Measurements from ENCODE around the gene DLG2. TPM values are rescaled to one million over a fixed set of nuclear protein-coding genes. Genes with fewer than 3 reads are reported as not detected.

The DLG2 gene
- total RNA-seq, 2 experiments from 2014 or later, result 0.85 to 1.1 TPM

- no peak for DNase-seq
- ChIA-PET POLR2A (no interaction called here), CTCF (no interaction called here)
- Mint-ChIP-seq H3K9me3 (peaks cover 2% of the 10 kb centered on the region), H3K4me1 (no peaks in the 10 kb centered on the region), H3K27ac (no peak overlapping the region), H3K36me3 (ENCODE audit: low read depth) (no peaks in the 10 kb centered on the region), H3K4me3 (no peak overlapping the region), H3K27me3 (no peaks in the 10 kb centered on the region)
Observed at GRCh38 chr11:84061726-84062125, 1565.4 kb downstream of the DLG2 start.

- ChIA-PET CTCF (interaction anchor here (1.1 kb wide), 1 partner anchor 10 kb away, joined by 3 read pairs; no protein-coding TSS in a partner anchor), POLR2A (no interaction called here)
- no peaks in the 10 kb centered on the region for H3K4me1 Mint-ChIP-seq
- H3K36me3 Mint-ChIP-seq (ENCODE audit: low read depth), result no peaks in the 10 kb centered on the region
- H3K4me3 Mint-ChIP-seq, result no peak overlapping the region
- DNase-seq, result no peak
- no peak overlapping the region for H3K27ac Mint-ChIP-seq
- no peaks in the 10 kb centered on the region for H3K27me3 Mint-ChIP-seq
- H3K9me3 Mint-ChIP-seq, result peaks cover 4% of the 10 kb centered on the region
Observed at GRCh38 chr11:84056653-84057376, 1570.3 kb downstream of the DLG2 start.

- no peak for DNase-seq
- Mint-ChIP-seq H3K27me3 (no peaks in the 10 kb centered on the region), H3K27ac (no peak overlapping the region), H3K36me3 (ENCODE audit: low read depth) (no peaks in the 10 kb centered on the region), H3K4me1 (no peaks in the 10 kb centered on the region), H3K9me3 (peaks cover 14% of the 10 kb centered on the region), H3K4me3 (no peak overlapping the region)
- ChIA-PET CTCF (no interaction called here), POLR2A (no interaction called here)
Observed at GRCh38 chr11:84045146-84045545, 1582.0 kb downstream of the DLG2 start.

GRCh38 chr11:84044706-84045105 lies 1582.4 kb downstream of the DLG2 start:
- DNase-seq, result no peak
- Mint-ChIP-seq H3K27me3 (no peaks in the 10 kb centered on the region), H3K27ac (no peak overlapping the region), H3K4me3 (no peak overlapping the region), H3K36me3 (ENCODE audit: low read depth) (no peaks in the 10 kb centered on the region), H3K4me1 (no peaks in the 10 kb centered on the region), H3K9me3 (peaks cover 11% of the 10 kb centered on the region)
- ChIA-PET CTCF (no interaction called here), POLR2A (no interaction called here)

GRCh38 chr11:84036664-84037194 lies 1590.4 kb downstream of the DLG2 start:
- POLR2A ChIA-PET, result no interaction called here
- Mint-ChIP-seq H3K27ac (no peak overlapping the region), H3K36me3 (ENCODE audit: low read depth) (no peaks in the 10 kb centered on the region), H3K9me3 (peaks cover 14% of the 10 kb centered on the region), H3K4me1 (no peaks in the 10 kb centered on the region), H3K4me3 (no peak overlapping the region), H3K27me3 (no peaks in the 10 kb centered on the region)
- CTCF ChIA-PET, result interaction anchor here (0.7 kb wide), 1 partner anchor 527 kb away, joined by 3 read pairs; no protein-coding TSS in a partner anchor
- no peak for DNase-seq

GRCh38 chr11:84035645-84036044 lies 1591.5 kb downstream of the DLG2 start:
- Mint-ChIP-seq H3K27ac (no peak overlapping the region), H3K9me3 (peaks cover 13% of the 10 kb centered on the region), H3K4me1 (no peaks in the 10 kb centered on the region), H3K36me3 (ENCODE audit: low read depth) (no peaks in the 10 kb centered on the region), H3K27me3 (no peaks in the 10 kb centered on the region), H3K4me3 (no peak overlapping the region)
- DNase-seq, result no peak
- ChIA-PET CTCF (no interaction called here), POLR2A (no interaction called here)

- Mint-ChIP-seq H3K27me3 (no peaks in the 10 kb centered on the region), H3K4me1 (no peaks in the 10 kb centered on the region), H3K27ac (no peak overlapping the region), H3K36me3 (ENCODE audit: low read depth) (no peaks in the 10 kb centered on the region), H3K9me3 (peaks cover 13% of the 10 kb centered on the region), H3K4me3 (no peak overlapping the region)
- ChIA-PET CTCF (no interaction called here), POLR2A (no interaction called here)
- DNase-seq, result no peak
Observed at GRCh38 chr11:84034484-84034883, 1592.7 kb downstream of the DLG2 start.

- Mint-ChIP-seq H3K4me3 (no peak overlapping the region), H3K27ac (no peak overlapping the region), H3K27me3 (no peaks in the 10 kb centered on the region), H3K9me3 (no peaks in the 10 kb centered on the region), H3K4me1 (no peaks in the 10 kb centered on the region), H3K36me3 (ENCODE audit: low read depth) (no peaks in the 10 kb centered on the region)
- no peak for DNase-seq
- CTCF ChIA-PET, result no interaction called here
- POLR2A ChIA-PET, result no interaction called here
Observed at GRCh38 chr11:84024266-84024665, 1602.9 kb downstream of the DLG2 start.

DNA sequence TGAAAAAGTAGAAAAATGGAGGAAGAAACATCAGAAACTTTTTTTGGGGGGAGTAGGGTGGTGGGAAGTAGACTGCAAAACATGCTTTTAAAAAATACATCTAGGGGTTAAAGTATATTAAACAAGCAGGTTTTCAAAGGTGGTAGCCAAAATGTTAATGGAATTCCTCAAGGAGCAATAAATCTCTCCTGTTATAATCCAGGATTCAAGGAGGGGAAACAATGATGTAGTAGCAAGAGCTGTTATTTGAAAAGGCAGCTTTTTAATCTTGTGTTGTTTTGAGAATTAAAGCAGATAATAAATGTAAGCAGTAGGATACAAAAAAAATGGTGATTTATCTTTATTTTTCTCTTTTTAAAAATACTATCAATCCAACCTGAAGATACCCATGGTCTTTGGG lies 1604.4 kb downstream of the DLG2 start:
- Mint-ChIP-seq H3K9me3 (no peaks in the 10 kb centered on the region), H3K27ac (no peak overlapping the region), H3K4me1 (no peaks in the 10 kb centered on the region), H3K36me3 (ENCODE audit: low read depth) (no peaks in the 10 kb centered on the region), H3K27me3 (no peaks in the 10 kb centered on the region), H3K4me3 (no peak overlapping the region)
- DNase-seq, result no peak
- ChIA-PET POLR2A (no interaction called here), CTCF (no interaction called here)

DNA sequence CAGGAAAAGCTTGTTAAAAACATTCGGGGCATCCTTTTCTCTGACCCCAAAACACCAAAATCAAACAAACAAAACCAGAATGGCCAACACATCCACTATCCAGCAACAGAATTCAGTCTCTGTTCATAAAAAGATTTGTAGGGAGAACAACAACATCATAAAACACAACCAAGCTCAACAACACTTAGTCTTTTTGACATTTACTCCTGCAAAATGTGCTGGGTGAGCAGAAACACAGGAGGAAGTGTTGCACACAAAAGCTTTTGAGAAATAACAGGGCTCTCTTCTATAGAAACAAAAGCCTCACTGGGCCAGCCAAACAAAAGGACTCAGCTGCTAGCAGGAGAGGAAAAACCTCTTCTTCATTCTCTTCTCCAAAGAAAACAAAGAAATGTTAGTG lies 1604.9 kb downstream of the DLG2 start:
- H3K36me3 Mint-ChIP-seq (ENCODE audit: low read depth), result no peaks in the 10 kb centered on the region
- no peak overlapping the region for H3K4me3 Mint-ChIP-seq
- H3K27ac Mint-ChIP-seq, result no peak overlapping the region
- H3K4me1 Mint-ChIP-seq, result no peaks in the 10 kb centered on the region
- no peaks in the 10 kb centered on the region for H3K27me3 Mint-ChIP-seq
- DNase-seq, result no peak
- H3K9me3 Mint-ChIP-seq, result no peaks in the 10 kb centered on the region
- POLR2A ChIA-PET, result no interaction called here
- CTCF ChIA-PET, result no interaction called here

- Mint-ChIP-seq H3K27me3 (no peaks in the 10 kb centered on the region), H3K36me3 (ENCODE audit: low read depth) (no peaks in the 10 kb centered on the region), H3K4me3 (no peak overlapping the region), H3K4me1 (no peaks in the 10 kb centered on the region), H3K27ac (no peak overlapping the region), H3K9me3 (no peaks in the 10 kb centered on the region)
- POLR2A ChIA-PET, result no interaction called here
- DNase-seq, result no peak
- CTCF ChIA-PET, result no interaction called here
Observed at GRCh38 chr11:84021291-84021690, 1605.9 kb downstream of the DLG2 start.

- Mint-ChIP-seq H3K4me1 (no peaks in the 10 kb centered on the region), H3K9me3 (no peaks in the 10 kb centered on the region), H3K36me3 (ENCODE audit: low read depth) (no peaks in the 10 kb centered on the region), H3K27ac (no peak overlapping the region), H3K27me3 (no peaks in the 10 kb centered on the region), H3K4me3 (no peak overlapping the region)
- POLR2A ChIA-PET, result no interaction called here
- CTCF ChIA-PET, result no interaction called here
- no peak for DNase-seq
Observed at GRCh38 chr11:84019571-84020194, 1607.5 kb downstream of the DLG2 start.

DNA sequence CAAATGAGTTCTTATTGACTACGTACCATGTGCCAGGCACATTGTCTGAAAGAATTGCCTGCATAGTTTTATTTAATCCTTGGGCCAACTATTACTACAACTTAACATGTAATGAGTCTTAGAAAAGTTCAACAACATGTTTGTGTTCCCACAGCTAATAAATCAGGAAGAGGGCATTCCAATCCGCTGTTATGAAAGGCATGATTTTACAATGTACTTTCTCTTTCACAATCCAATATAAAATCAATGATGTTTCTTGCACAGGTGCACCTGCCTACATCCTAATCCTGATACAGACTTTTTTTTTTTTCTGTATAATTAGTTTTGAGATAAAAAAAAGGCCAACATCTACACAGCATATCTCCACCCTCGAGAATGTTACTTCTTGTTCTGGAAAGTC lies 1612.6 kb downstream of the DLG2 start:
- H3K9me3 Mint-ChIP-seq, result peaks cover 2% of the 10 kb centered on the region
- H3K4me3 Mint-ChIP-seq, result no peak overlapping the region
- CTCF ChIA-PET, result no interaction called here
- no peak for DNase-seq
- no peaks in the 10 kb centered on the region for H3K4me1 Mint-ChIP-seq
- no peaks in the 10 kb centered on the region for H3K27me3 Mint-ChIP-seq
- POLR2A ChIA-PET, result no interaction called here
- no peak overlapping the region for H3K27ac Mint-ChIP-seq
- H3K36me3 Mint-ChIP-seq (ENCODE audit: low read depth), result no peaks in the 10 kb centered on the region
